Neuronal stem cell (in vitro differentiated cells): ENCODE measurements around the gene TAS1R3.

Experiments
- DNase-seq: peaks from one replicate; pipeline ENCODE4 v3.0.0-alpha.2; 2013; ENCODE audit warnings: low spot score
- H2AFZ ChIP-seq: one replicate; pipeline ENCODE4 v1.6.1; 2013; ENCODE audit warnings: mild to moderate bottlenecking, low read length, inconsistent platforms
- H2AK5ac ChIP-seq: 2 replicates; pipeline ENCODE4 v1.6.1; 2013; ENCODE audit warnings: low read depth, mild to moderate bottlenecking, inconsistent platforms, low read length, moderate library complexity, mixed read lengths
- H2BK120ac ChIP-seq: 2 replicates; pipeline ENCODE4 v1.6.1; 2013; ENCODE audit warnings: low read depth, mild to moderate bottlenecking, inconsistent platforms, low read length, moderate library complexity, mixed read lengths
- H2BK12ac ChIP-seq: one replicate; pipeline ENCODE4 v1.6.1; 2013; ENCODE audit warnings: low read length, inconsistent platforms
- H2BK15ac ChIP-seq: 2 replicates; pipeline ENCODE4 v1.6.1; 2013; ENCODE audit warnings: mild to moderate bottlenecking, low read length, inconsistent platforms, mixed read lengths
- H2BK5ac ChIP-seq: one replicate; pipeline ENCODE4 v1.6.1; 2013; ENCODE audit warnings: inconsistent platforms, mild to moderate bottlenecking, low read length, moderate library complexity
- H3K14ac ChIP-seq: one replicate; pipeline ENCODE4 v1.6.1; 2013; ENCODE audit warnings: low read length, inconsistent platforms
- H3K18ac ChIP-seq: 2 replicates; pipeline ENCODE4 v1.6.1; 2013; ENCODE audit warnings: low read length, inconsistent platforms
- H3K23ac ChIP-seq: 2 replicates; pipeline ENCODE4 v1.6.1; 2013; ENCODE audit warnings: low read depth, mild to moderate bottlenecking, mixed read lengths, low read length, inconsistent platforms; ENCODE audit not compliant: poor library complexity
- H3K27ac ChIP-seq: replicated peaks from 3 replicates; pipeline ENCODE4 v1.5.1; 2013; ENCODE audit warnings: low read length, inconsistent platforms
- H3K27me3 ChIP-seq, 3 experiments: 2 replicates each; pipeline ENCODE4 v1.6.1; 2013; ENCODE audit warnings: low read length in 3 of 3, mild to moderate bottlenecking in 2 of 3, inconsistent platforms in 1 of 3, low read depth in 1 of 3, mixed read lengths in 1 of 3, moderate library complexity in 1 of 3; ENCODE audit not compliant: control insufficient read depth in 3 of 3, insufficient read depth in 3 of 3
- H3K36me3 ChIP-seq, 2 donors: replicated peaks in 1 of 2; 2 replicates each; pipeline ENCODE4 v1.6.1; 2013; ENCODE audit warnings: low read length in 2 of 2; ENCODE audit not compliant: control insufficient read depth in 2 of 2, insufficient read depth in 2 of 2
- H3K4ac ChIP-seq: 2 replicates; pipeline ENCODE4 v1.6.1; 2013; ENCODE audit warnings: inconsistent platforms, mild to moderate bottlenecking, low read length, moderate library complexity
- H3K4me1 ChIP-seq, 2 donors: 1 replicate in 1 of 2; 2 replicates in 1 of 2; pipeline ENCODE4 v1.6.1; 2013; ENCODE audit warnings: low read length in 2 of 2, low read depth in 1 of 2; ENCODE audit not compliant: control insufficient read depth in 2 of 2, insufficient read depth in 1 of 2
- H3K4me2 ChIP-seq: one replicate; pipeline ENCODE4 v1.6.1; 2013; ENCODE audit warnings: mild to moderate bottlenecking, low read length, inconsistent platforms; ENCODE audit not compliant: insufficient read depth, poor library complexity, severe bottlenecking
- H3K4me3 ChIP-seq, 2 donors: 2 replicates each; pipeline ENCODE4 v1.5.1; 2013; ENCODE audit warnings: low read length in 2 of 2, mild to moderate bottlenecking in 2 of 2, inconsistent platforms in 1 of 2, moderate library complexity in 1 of 2
- H3K79me1 ChIP-seq: one replicate; pipeline ENCODE4 v1.6.1; 2013; ENCODE audit warnings: low read depth, mild to moderate bottlenecking, inconsistent platforms, low read length, moderate library complexity
- H3K9ac ChIP-seq: one replicate; pipeline ENCODE4 v1.6.1; 2013; ENCODE audit warnings: mild to moderate bottlenecking, low read depth, low read length, inconsistent platforms; ENCODE audit not compliant: poor library complexity
- H3K9me3 ChIP-seq, 2 donors: replicated peaks in 1 of 2; 2 replicates each; pipeline versions ENCODE3 to v1.6.1; 2013; ENCODE audit warnings: low read length in 2 of 2, mild to moderate bottlenecking in 2 of 2, inconsistent platforms in 1 of 2, low read depth in 1 of 2, mixed read lengths in 1 of 2, moderate library complexity in 1 of 2; ENCODE audit not compliant: control insufficient read depth in 2 of 2, insufficient read depth in 1 of 2
- H4K8ac ChIP-seq: one replicate; pipeline ENCODE4 v1.6.1; 2013; ENCODE audit warnings: low read depth, mild to moderate bottlenecking, inconsistent platforms, low read length, moderate library complexity
- H4K91ac ChIP-seq: one replicate; pipeline ENCODE4 v1.6.1; 2013; ENCODE audit warnings: low read length, low read depth, mild to moderate bottlenecking, inconsistent platforms; ENCODE audit not compliant: poor library complexity
- WGBS, 2 donors: extraction: QIAGEN DNeasy Blood & Tissue Kit; methylation state at CpG; one replicate each; pipeline ENCODE4 v1.1.7; 2013; ENCODE audit warnings: missing lambda C conversion rate in 2 of 2, mixed read lengths in 1 of 2; ENCODE audit not compliant: insufficient read length in 2 of 2, insufficient replicate concordance in 1 of 2; ENCODE audit errors: extremely low coverage in 2 of 2; 5-methylcytosine and 5-hydroxymethylcytosine counted together

Gene TAS1R3

DNA sequence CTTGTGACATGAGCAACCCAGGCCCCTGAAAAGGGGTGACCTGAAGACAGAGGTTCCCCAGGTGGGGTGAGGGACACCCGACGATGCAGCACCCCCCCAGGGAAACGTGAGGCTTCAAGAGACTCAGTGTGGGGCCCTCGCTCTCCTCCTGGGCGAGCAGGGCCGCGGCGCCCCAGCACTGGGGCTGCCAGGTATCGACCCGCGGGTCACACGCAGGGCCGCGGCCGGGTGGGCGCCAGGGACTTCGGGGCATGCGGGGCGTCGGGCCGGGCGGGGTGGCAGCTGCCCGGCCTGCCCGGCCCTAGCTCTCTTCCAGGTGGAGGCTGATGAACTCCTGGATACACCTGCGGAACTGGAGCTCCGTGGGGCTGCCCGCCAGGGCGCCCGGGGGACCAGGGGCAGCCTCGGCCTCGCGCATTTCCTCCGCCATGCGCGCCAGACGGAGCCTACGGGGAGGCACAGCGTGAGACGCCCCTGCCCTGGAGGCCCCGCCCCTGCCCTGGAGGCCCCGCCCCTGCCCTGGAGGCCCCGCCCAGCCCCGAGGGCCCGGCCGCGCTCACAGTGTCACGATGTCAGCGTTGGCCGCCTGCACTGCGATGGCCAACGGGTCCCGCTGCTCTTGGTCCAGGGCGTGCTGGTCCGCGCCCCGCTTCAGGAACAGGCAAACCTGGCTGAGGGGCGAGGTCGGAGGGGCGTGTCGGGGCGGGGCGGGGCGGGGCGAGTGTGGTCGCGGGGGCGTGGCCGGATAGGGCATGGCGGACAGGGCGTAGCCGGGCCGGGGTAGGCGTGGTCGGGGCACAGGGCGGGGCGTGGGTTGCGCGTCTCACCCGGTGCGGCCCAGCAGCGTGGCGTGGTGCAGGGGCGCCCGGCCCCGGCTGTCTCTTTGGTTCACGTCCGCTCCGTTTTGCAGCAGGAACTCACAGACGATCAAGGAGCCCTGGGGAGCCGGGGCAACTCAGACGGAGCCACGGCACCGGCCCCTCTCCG, 37.5 kb upstream of the TAS1R3 start:
- no peak overlapping the region for H4K91ac ChIP-seq
- H2BK120ac ChIP-seq: no peak overlapping the region
- no peak overlapping the region for H3K4ac ChIP-seq
- H3K4me1 ChIP-seq: no peaks in the 10 kb centered on the region
- H3K9ac ChIP-seq: no peak overlapping the region
- no peak overlapping the region for H2BK12ac ChIP-seq
- no peaks in the 10 kb centered on the region for H3K27me3 ChIP-seq
- peaks cover 3 to 31% of the 10 kb centered on the region in 2 donors for H3K36me3 ChIP-seq
- H3K9me3 ChIP-seq: peaks cover 0 to 3% of the 10 kb centered on the region in 2 donors
- no peak overlapping the region for H3K18ac ChIP-seq
- peaks cover 4% of the 10 kb centered on the region for H3K79me1 ChIP-seq
- no peak overlapping the region for H2AFZ ChIP-seq
- H3K27ac ChIP-seq: no peak overlapping the region
- no CpG with 5 or more reads among the region's 94 CpGs for WGBS, 2 donors
- no peak overlapping the region for H2BK15ac ChIP-seq
- H4K8ac ChIP-seq: no peak overlapping the region
- no peak overlapping the region for H3K14ac ChIP-seq
- H2BK5ac ChIP-seq: peak overlapping the region; percentile 24
- no peak overlapping the region for H3K4me3 ChIP-seq
- peak overlapping the region; percentile 18 for H3K4me2 ChIP-seq
- no peak for DNase-seq
- H2AK5ac ChIP-seq: peak overlapping the region; percentile 70
- peak overlapping the region; percentile 85 for H3K23ac ChIP-seq

DNA sequence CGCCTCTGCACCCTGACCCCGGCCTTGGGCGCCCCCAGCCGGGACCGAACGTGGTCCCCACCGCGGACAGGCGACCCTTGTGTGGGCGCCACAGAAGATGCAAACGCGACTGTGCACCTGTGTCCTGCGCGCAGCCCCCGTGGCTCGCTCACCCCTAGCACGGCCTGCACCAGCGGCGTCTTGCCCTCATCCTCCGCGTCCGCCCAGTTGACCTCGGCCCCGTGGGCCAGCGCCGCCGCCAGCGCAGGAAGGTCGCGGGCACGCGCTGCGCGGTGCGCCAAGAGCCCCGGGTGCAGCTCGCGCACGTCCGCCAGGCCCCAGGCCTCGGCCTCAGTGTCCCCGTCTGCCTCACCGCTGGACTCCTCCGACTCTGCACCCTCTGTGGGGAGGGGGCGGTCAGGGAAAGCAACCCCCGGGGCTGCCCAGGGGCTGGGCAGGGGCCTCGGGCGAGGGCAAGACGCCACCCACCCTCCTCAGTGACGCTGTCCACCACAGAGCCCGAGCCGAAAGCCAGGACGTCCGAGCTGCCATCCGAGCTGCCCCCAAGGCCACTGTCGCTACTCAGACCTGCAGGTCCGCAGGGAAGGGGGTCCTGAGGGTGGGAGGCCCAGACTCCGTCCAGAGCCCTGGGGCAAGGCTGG, 36.7 kb upstream of the TAS1R3 start:
- H3K4me3 ChIP-seq: no peak overlapping the region
- H3K27me3 ChIP-seq: no peaks in the 10 kb centered on the region
- peak overlapping the region; percentile 55 for H3K23ac ChIP-seq
- H3K14ac ChIP-seq: no peak overlapping the region
- no peak overlapping the region for H2BK12ac ChIP-seq
- H2BK120ac ChIP-seq: no peak overlapping the region
- H3K9me3 ChIP-seq: peaks cover 0 to 3% of the 10 kb centered on the region in 2 donors
- H2AK5ac ChIP-seq: peak overlapping the region; percentile 70
- no peak overlapping the region for H3K4ac ChIP-seq
- no CpG with 5 or more reads among the region's 58 CpGs for WGBS, 2 donors
- no peak overlapping the region for H4K91ac ChIP-seq
- no peak for DNase-seq
- H2BK15ac ChIP-seq: no peak overlapping the region
- H4K8ac ChIP-seq: no peak overlapping the region
- H2BK5ac ChIP-seq: peak overlapping the region; percentile 24
- no peak overlapping the region for H3K27ac ChIP-seq
- H3K4me1 ChIP-seq: no peaks in the 10 kb centered on the region
- H3K79me1 ChIP-seq: peaks cover 4% of the 10 kb centered on the region
- H3K18ac ChIP-seq: peak overlapping the region; percentile 52
- H3K4me2 ChIP-seq: no peak overlapping the region
- peaks cover 3 to 31% of the 10 kb centered on the region in 2 donors for H3K36me3 ChIP-seq
- H3K9ac ChIP-seq: no peak overlapping the region
- no peak overlapping the region for H2AFZ ChIP-seq

DNA sequence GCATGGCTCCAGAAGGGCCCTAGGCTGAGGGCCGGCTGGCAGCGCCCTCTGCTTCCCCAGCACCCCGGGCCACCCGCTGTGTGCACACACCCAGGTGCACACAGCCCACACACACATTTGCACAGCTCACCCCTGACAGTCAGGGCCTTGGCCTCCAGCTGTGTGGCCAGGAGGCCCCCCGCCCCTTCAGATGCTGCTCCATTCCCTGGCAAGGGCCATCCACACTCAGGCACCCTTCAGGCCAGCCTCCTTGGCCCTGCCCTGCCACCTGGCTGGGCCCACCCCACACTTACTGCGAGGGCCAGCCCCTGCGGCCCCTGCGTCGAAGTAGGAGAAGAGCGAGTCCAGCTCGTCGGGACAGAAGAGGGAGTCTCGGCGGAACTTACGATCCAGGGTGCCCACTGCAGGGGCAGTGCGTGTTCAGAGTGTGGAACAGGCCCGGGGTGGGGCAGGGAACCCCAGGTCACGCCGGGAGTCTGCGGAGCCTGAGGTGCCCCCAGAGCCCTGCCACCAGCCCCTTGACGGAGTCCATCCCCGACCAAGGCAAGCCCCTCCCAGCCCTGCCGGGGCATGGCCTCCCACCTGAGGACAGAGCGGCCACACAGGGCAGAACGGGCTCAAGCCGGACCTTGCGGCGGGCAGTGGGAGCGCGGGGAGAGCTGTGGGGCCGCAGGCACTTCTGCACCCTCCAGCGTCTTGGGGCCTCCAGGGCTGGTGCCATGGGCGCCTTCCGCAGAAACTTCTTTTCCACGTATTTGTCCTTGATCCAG, 35.7 kb upstream of the TAS1R3 start:
- WGBS, 2 donors: no CpG with 5 or more reads among the region's 35 CpGs

More for the DNA sequence above, 35.7 kb upstream of the TAS1R3 start:
- peaks cover 3 to 31% of the 10 kb centered on the region in 2 donors for H3K36me3 ChIP-seq
- no peak overlapping the region for H2BK12ac ChIP-seq
- no peak overlapping the region for H2BK15ac ChIP-seq
- no peak overlapping the region for H3K4ac ChIP-seq
- no peak overlapping the region for H3K27ac ChIP-seq
- H4K91ac ChIP-seq: no peak overlapping the region
- H2BK5ac ChIP-seq: peak overlapping the region; percentile 13
- H3K4me1 ChIP-seq: no peaks in the 10 kb centered on the region
- no peaks in the 10 kb centered on the region for H3K27me3 ChIP-seq
- H2AFZ ChIP-seq: no peak overlapping the region
- no peak overlapping the region for H2BK120ac ChIP-seq
- no peak overlapping the region for H3K18ac ChIP-seq
- no peak overlapping the region for H3K4me2 ChIP-seq
- no peak overlapping the region for H4K8ac ChIP-seq
- peaks cover 0 to 3% of the 10 kb centered on the region in 2 donors for H3K9me3 ChIP-seq
- H3K23ac ChIP-seq: peak overlapping the region; percentile 73
- H3K9ac ChIP-seq: no peak overlapping the region
- H3K4me3 ChIP-seq: no peak overlapping the region
- H3K14ac ChIP-seq: no peak overlapping the region
- DNase-seq: no peak
- H2AK5ac ChIP-seq: no peak overlapping the region
- peaks cover 4% of the 10 kb centered on the region for H3K79me1 ChIP-seq
